ENCODE data around the gene RAP2A.

RAP2A gene

GRCh38 chr13:97506511-97506910, 72.5 kb downstream of the RAP2A start:
- DNase-seq (ENCODE audit: low read depth in 1 of 2, low spot score in 1 of 2), result no peak
- no peak for TF ChIP-seq REST (IDR thresholded peaks at IDR 0.05; ENCODE audit: insufficient replicate concordance, low read depth)
- TF ChIP-seq CTCF (IDR thresholded peaks at IDR 0.05; ENCODE audit: insufficient read depth, low read length), result no peak
- TF ChIP-seq POLR2AphosphoS5 (IDR thresholded peaks at IDR 0.05; ENCODE audit: low read depth), result no peak
- no peak for TF ChIP-seq GABPA (IDR thresholded peaks at IDR 0.05; ENCODE audit: low read depth)
- no peak for TF ChIP-seq SPI1 (IDR thresholded peaks at IDR 0.05; ENCODE audit: borderline replicate concordance, low read depth)
- H3K27ac ChIP-seq (replicated peaks), result no peak overlapping the region

GRCh38 chr13:97512732-97513131, 78.8 kb downstream of the RAP2A start:
- Histone ChIP-seq H3K27ac (replicated peaks) (no peak overlapping the region), H3K4me3 (replicated peaks; ENCODE audit: insufficient read depth, low read length) (no peak overlapping the region), H3K27me3 (ENCODE audit: insufficient read depth, poor library complexity, severe bottlenecking) (peaks cover 8% of the 10 kb centered on the region)
- DNase-seq (ENCODE audit: low read depth in 1 of 2, low spot score in 1 of 2), result no peak
- TF ChIP-seq POLR2AphosphoS5 (IDR thresholded peaks at IDR 0.05; ENCODE audit: low read depth), result no peak

More at GRCh38 chr13:97506511-97506910, 72.5 kb downstream of the RAP2A start:
- Histone ChIP-seq H3K27me3 (ENCODE audit: insufficient read depth, poor library complexity, severe bottlenecking) (peaks cover 12% of the 10 kb centered on the region), H3K4me3 (replicated peaks; ENCODE audit: insufficient read depth, low read length) (no peak overlapping the region)

- no peak overlapping the region for H3K4me3 ChIP-seq (replicated peaks; ENCODE audit: insufficient read depth, low read length)
- no peak overlapping the region for H3K27ac ChIP-seq (replicated peaks)
- DNase-seq (ENCODE audit: low read depth in 1 of 2, low spot score in 1 of 2), result no peak
- peaks cover 8% of the 10 kb centered on the region for H3K27me3 ChIP-seq (ENCODE audit: insufficient read depth, poor library complexity, severe bottlenecking)
- TF ChIP-seq GABPA (IDR thresholded peaks at IDR 0.05; ENCODE audit: low read depth) (no peak), REST (IDR thresholded peaks at IDR 0.05; ENCODE audit: insufficient replicate concordance, low read depth) (no peak), SPI1 (IDR thresholded peaks at IDR 0.05; ENCODE audit: borderline replicate concordance, low read depth) (no peak), POLR2AphosphoS5 (IDR thresholded peaks at IDR 0.05; ENCODE audit: low read depth) (no peak), CTCF (IDR thresholded peaks at IDR 0.05; ENCODE audit: insufficient read depth, low read length) (no peak)
Measured at GRCh38 chr13:97515643-97516042, 81.7 kb downstream of the RAP2A start.

GRCh38 chr13:97517967-97518366, 84.0 kb downstream of the RAP2A start:
- Histone ChIP-seq H3K4me3 (replicated peaks; ENCODE audit: insufficient read depth, low read length) (no peak overlapping the region), H3K27ac (replicated peaks) (no peak overlapping the region), H3K27me3 (ENCODE audit: insufficient read depth, poor library complexity, severe bottlenecking) (no peaks in the 10 kb centered on the region)
- DNase-seq (ENCODE audit: low read depth in 1 of 2, low spot score in 1 of 2), result no peak
- TF ChIP-seq GABPA (IDR thresholded peaks at IDR 0.05; ENCODE audit: low read depth), result no peak
- no peak for TF ChIP-seq REST (IDR thresholded peaks at IDR 0.05; ENCODE audit: insufficient replicate concordance, low read depth)
- no peak for TF ChIP-seq SPI1 (IDR thresholded peaks at IDR 0.05; ENCODE audit: borderline replicate concordance, low read depth)
- no peak for TF ChIP-seq CTCF (IDR thresholded peaks at IDR 0.05; ENCODE audit: insufficient read depth, low read length)
- no peak for TF ChIP-seq POLR2AphosphoS5 (IDR thresholded peaks at IDR 0.05; ENCODE audit: low read depth)
